ENCODE measurements around the gene ZNRF2. TPM values are rescaled to one million over a fixed set of nuclear protein-coding genes. Genes with fewer than 3 reads are reported as not detected.

The ZNRF2 gene
- total RNA-seq, 1 donor from 2014 or later: 37.7 TPM

GRCh38 chr7:30306976-30307375 lies 22.6 kb downstream of the ZNRF2 start:
- DNase-seq (ENCODE audit: low spot score): no peak
- Histone ChIP-seq H4K20me1 (ENCODE audit: low read depth) (peaks cover 80% of the 10 kb centered on the region), H3K27ac (no peak overlapping the region), H3K27me3 (no peaks in the 10 kb centered on the region), H3K4me3 (no peak overlapping the region), H3K9ac (no peak overlapping the region), H3K4me2 (peak overlapping the region; percentile 14), H3K9me3 (ENCODE audit: low read depth) (no peaks in the 10 kb centered on the region), H3K36me3 (no peaks in the 10 kb centered on the region), H3K79me2 (ENCODE audit: low read depth) (peaks cover 100% of the 10 kb centered on the region), H3K4me1 (peaks cover 36% of the 10 kb centered on the region), H2AFZ (replicated peaks) (no peak overlapping the region), H3F3A (ENCODE audit: low read depth) (no peaks in the 10 kb centered on the region)
- Mint-ChIP-seq H3K4me3 (no peak overlapping the region), H3K36me3 (no peaks in the 10 kb centered on the region), H3K27me3 (ENCODE audit: insufficient read depth, low read depth) (no peaks in the 10 kb centered on the region), H3K4me1 (peaks cover 3% of the 10 kb centered on the region), H3K9me3 (no peaks in the 10 kb centered on the region), H3K27ac (no peak overlapping the region)
- TF ChIP-seq EZH2 (IDR thresholded peaks at IDR 0.05) (no peak), CTCF (IDR thresholded peaks at IDR 0.05) (no peak), EZH2phosphoT487 (IDR thresholded peaks at IDR 0.05) (no peak)

GRCh38 chr7:30308389-30308788 lies 24.0 kb downstream of the ZNRF2 start:
- no peak overlapping the region for H3K4me3 ChIP-seq
- DNase-seq (ENCODE audit: low spot score): no peak
- no peaks in the 10 kb centered on the region for H3K27me3 ChIP-seq
- Mint-ChIP-seq H3K9me3 (no peaks in the 10 kb centered on the region), H3K27ac (no peak overlapping the region), H3K36me3 (no peaks in the 10 kb centered on the region), H3K4me3 (no peak overlapping the region), H3K4me1 (peaks cover 7% of the 10 kb centered on the region), H3K27me3 (ENCODE audit: insufficient read depth, low read depth) (no peaks in the 10 kb centered on the region)
- H3K36me3 ChIP-seq: no peaks in the 10 kb centered on the region
- peaks cover 42% of the 10 kb centered on the region for H3K4me1 ChIP-seq
- no peak overlapping the region for H3K9ac ChIP-seq
- no peaks in the 10 kb centered on the region for H3F3A ChIP-seq (ENCODE audit: low read depth)
- H3K9me3 ChIP-seq (ENCODE audit: low read depth): no peaks in the 10 kb centered on the region
- H3K4me2 ChIP-seq: peak overlapping the region; percentile 6
- H3K79me2 ChIP-seq (ENCODE audit: low read depth): peaks cover 100% of the 10 kb centered on the region
- H3K27ac ChIP-seq: no peak overlapping the region
- H4K20me1 ChIP-seq (ENCODE audit: low read depth): peaks cover 78% of the 10 kb centered on the region
- TF ChIP-seq EZH2 (IDR thresholded peaks at IDR 0.05): no peak
- no peak for TF ChIP-seq CTCF (IDR thresholded peaks at IDR 0.05)
- no peak for TF ChIP-seq EZH2phosphoT487 (IDR thresholded peaks at IDR 0.05)
- H2AFZ ChIP-seq (replicated peaks): no peak overlapping the region

- Mint-ChIP-seq H3K27ac (no peak overlapping the region), H3K4me1 (peaks cover 7% of the 10 kb centered on the region), H3K4me3 (no peak overlapping the region), H3K9me3 (no peaks in the 10 kb centered on the region), H3K36me3 (no peaks in the 10 kb centered on the region), H3K27me3 (ENCODE audit: insufficient read depth, low read depth) (no peaks in the 10 kb centered on the region)
- no peaks in the 10 kb centered on the region for H3K36me3 ChIP-seq
- H3K9ac ChIP-seq: no peak overlapping the region
- no peak overlapping the region for H3K4me3 ChIP-seq
- H4K20me1 ChIP-seq (ENCODE audit: low read depth): peaks cover 70% of the 10 kb centered on the region
- peaks cover 44% of the 10 kb centered on the region for H3K4me1 ChIP-seq
- H3K27me3 ChIP-seq: no peaks in the 10 kb centered on the region
- no peak for DNase-seq (ENCODE audit: low spot score)
- no peaks in the 10 kb centered on the region for H3F3A ChIP-seq (ENCODE audit: low read depth)
- no peaks in the 10 kb centered on the region for H3K9me3 ChIP-seq (ENCODE audit: low read depth)
- no peak overlapping the region for H3K4me2 ChIP-seq
- H2AFZ ChIP-seq (replicated peaks): no peak overlapping the region
- TF ChIP-seq EZH2phosphoT487 (IDR thresholded peaks at IDR 0.05): no peak
- no peak for TF ChIP-seq CTCF (IDR thresholded peaks at IDR 0.05)
- no peak for TF ChIP-seq EZH2 (IDR thresholded peaks at IDR 0.05)
- peaks cover 100% of the 10 kb centered on the region for H3K79me2 ChIP-seq (ENCODE audit: low read depth)
- H3K27ac ChIP-seq: no peak overlapping the region
Observed at GRCh38 chr7:30309302-30309701, 24.9 kb downstream of the ZNRF2 start.

All from neural progenitor cell (in vitro differentiated cells).